Astrocyte (in vitro differentiated cells and primary cell): ENCODE results near the gene CHD6.

Experiments
- CTCF ChIP-seq: IDR thresholded peaks from 2 replicates; pipeline ENCODE4 v1.5.1; 2011; ENCODE audit warnings: low read depth, mild to moderate bottlenecking, inconsistent platforms, low read length, moderate library complexity; ENCODE audit not compliant: insufficient read depth
- EZH2 ChIP-seq: IDR thresholded peaks from 2 replicates; pipeline ENCODE4 v1.6.1; 2012; ENCODE audit warnings: mild to moderate bottlenecking, low read length, inconsistent platforms; ENCODE audit not compliant: insufficient read depth

GRCh38 chr20:41446456-41446855 lies 171.7 kb downstream of the CHD6 start:
- TF ChIP-seq CTCF (no peak), EZH2 (no peak)
